Measurements from ENCODE around the gene SPTSSB.

GRCh38 chr3:161401389-161401788, 30.1 kb upstream of the SPTSSB start:
- TF ChIP-seq, protein P1, sequence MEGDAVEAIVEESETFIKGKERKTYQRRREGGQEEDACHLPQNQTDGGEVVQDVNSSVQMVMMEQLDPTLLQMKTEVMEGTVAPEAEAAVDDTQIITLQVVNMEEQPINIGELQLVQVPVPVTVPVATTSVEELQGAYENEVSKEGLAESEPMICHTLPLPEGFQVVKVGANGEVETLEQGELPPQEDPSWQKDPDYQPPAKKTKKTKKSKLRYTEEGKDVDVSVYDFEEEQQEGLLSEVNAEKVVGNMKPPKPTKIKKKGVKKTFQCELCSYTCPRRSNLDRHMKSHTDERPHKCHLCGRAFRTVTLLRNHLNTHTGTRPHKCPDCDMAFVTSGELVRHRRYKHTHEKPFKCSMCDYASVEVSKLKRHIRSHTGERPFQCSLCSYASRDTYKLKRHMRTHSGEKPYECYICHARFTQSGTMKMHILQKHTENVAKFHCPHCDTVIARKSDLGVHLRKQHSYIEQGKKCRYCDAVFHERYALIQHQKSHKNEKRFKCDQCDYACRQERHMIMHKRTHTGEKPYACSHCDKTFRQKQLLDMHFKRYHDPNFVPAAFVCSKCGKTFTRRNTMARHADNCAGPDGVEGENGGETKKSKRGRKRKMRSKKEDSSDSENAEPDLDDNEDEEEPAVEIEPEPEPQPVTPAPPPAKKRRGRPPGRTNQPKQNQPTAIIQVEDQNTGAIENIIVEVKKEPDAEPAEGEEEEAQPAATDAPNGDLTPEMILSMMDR (IDR thresholded peaks at IDR 0.05; ENCODE audit: low read depth, low read length, missing input control): no peak
- TF ChIP-seq EGR1 (IDR thresholded peaks at IDR 0.05; ENCODE audit: low read depth in 2 of 2) (no peak), RXRA (IDR thresholded peaks at IDR 0.05) (no peak), GABPA (IDR thresholded peaks at IDR 0.05 in 1 of 2, conservative IDR thresholded peaks at IDR 0.05 in 1 of 2) (no peak), ZBTB33 (IDR thresholded peaks at IDR 0.05) (no peak), YY1 (IDR thresholded peaks at IDR 0.05) (no peak), SP1 (IDR thresholded peaks at IDR 0.05) (no peak), RAD21 (IDR thresholded peaks at IDR 0.05) (no peak), JUND (IDR thresholded peaks at IDR 0.05) (no peak), ATF3 (IDR thresholded peaks at IDR 0.05) (no peak), TAF1 (conservative IDR thresholded peaks at IDR 0.05) (no peak), REST (IDR thresholded peaks at IDR 0.05) (no peak), FOXA1 (IDR thresholded peaks at IDR 0.05) (no peak)

All from liver (tissue), 3 donors.